Mesodermal cell (in vitro differentiated cells): ENCODE data around the gene ORMDL1. TPM values are rescaled to one million over a fixed set of nuclear protein-coding genes. Genes with fewer than 3 reads are reported as not detected.

ENCODE experiments used
- H3K27ac ChIP-seq: 2 replicates; pipeline ENCODE4 v1.7.0; 2013; ENCODE audit warnings: mild to moderate bottlenecking, low read depth, low read length, moderate library complexity; ENCODE audit not compliant: severe bottlenecking
- H3K36me3 ChIP-seq: 2 replicates; pipeline ENCODE4 v1.7.1; 2013; ENCODE audit warnings: mild to moderate bottlenecking, low read length, moderate library complexity; ENCODE audit not compliant: control insufficient read depth, insufficient read depth
- H3K4me1 ChIP-seq: one replicate; pipeline ENCODE4 v1.7.1; 2013; ENCODE audit warnings: mild to moderate bottlenecking, low read length; ENCODE audit not compliant: insufficient read depth, control insufficient read depth, poor library complexity, severe bottlenecking
- H3K4me3 ChIP-seq: 2 replicates; pipeline ENCODE4 v1.7.0; 2013; ENCODE audit warnings: low read length, control low read depth, mild to moderate bottlenecking; ENCODE audit not compliant: insufficient read depth, poor library complexity, severe bottlenecking; ENCODE audit errors: extremely low read depth
- H3K9me3 ChIP-seq: 2 replicates; pipeline ENCODE4 v1.7.1; 2013; ENCODE audit warnings: mild to moderate bottlenecking, low read length, moderate library complexity; ENCODE audit not compliant: control insufficient read depth
- whole genome bisulfite sequencing, 2 experiments: methylation state at CpG; one replicate each; pipeline ENCODE4 v1.1.5; 2013; ENCODE audit warnings: missing lambda C conversion rate in 2 of 2; ENCODE audit not compliant: insufficient coverage in 2 of 2; 5-methylcytosine and 5-hydroxymethylcytosine counted together
- polyA plus RNA-seq, 2 experiments: library from polyadenylated mRNA; stranded (reverse); fragments of 50-300 nt; gene quantifications; one replicate each; pipeline ENCODE4 v1.2.3, GENCODE V29; 2013

The ORMDL1 gene
- 68.2 TPM for polyA plus RNA-seq (2013, experiment 1 of 2)
- polyA plus RNA-seq (2013, experiment 2 of 2) = 66.0 TPM

- Histone ChIP-seq H3K4me1 (no peaks in the 10 kb centered on the region), H3K36me3 (peaks cover 48% of the 10 kb centered on the region), H3K9me3 (no peaks in the 10 kb centered on the region), H3K4me3 (peak within 1 kb of the TSS; percentile 68), H3K27ac (peak within 1 kb of the TSS; percentile 96)
- 0% methylated on average over 50 to 64 of the region's 96 CpGs for WGBS, 2 experiments
Observed at GRCh38 chr2:189783927-189784867, at the start of gene ORMDL1, which contains the start of gene PMS1. ORMDL1 (minus strand) TSS chr2:189784339; CDS start chr2:189782595, 1,744 bp downstream. PMS1 (plus strand) TSS chr2:189784450; CDS start chr2:189791810, 7,360 bp downstream.

GRCh38 chr2:189830510-189830909, 46.4 kb upstream of the ORMDL1 start:
- no peak overlapping the region for H3K27ac ChIP-seq
- WGBS, 2 experiments = 100% methylated on average over 1 of the region's 1 CpG; no CpG with 5 or more reads in 1 of the 2 experiments

GRCh38 chr2:189829102-189829833, 45.1 kb upstream of the ORMDL1 start:
- H3K9me3 ChIP-seq = no peaks in the 10 kb centered on the region
- H3K27ac ChIP-seq = no peak overlapping the region
- no peaks in the 10 kb centered on the region for H3K36me3 ChIP-seq
- 90 to 100% methylated on average over 2 to 3 of the region's 4 CpGs for WGBS, 2 experiments
- no peak overlapping the region for H3K4me3 ChIP-seq
- H3K4me1 ChIP-seq = peaks cover 4% of the 10 kb centered on the region

More at GRCh38 chr2:189830510-189830909, 46.4 kb upstream of the ORMDL1 start:
- Histone ChIP-seq H3K36me3 (no peaks in the 10 kb centered on the region), H3K9me3 (no peaks in the 10 kb centered on the region), H3K4me1 (peaks cover 4% of the 10 kb centered on the region), H3K4me3 (no peak overlapping the region)

GRCh38 chr2:189826039-189826438, 41.9 kb upstream of the ORMDL1 start:
- Histone ChIP-seq H3K9me3 (no peaks in the 10 kb centered on the region), H3K36me3 (peaks cover 5% of the 10 kb centered on the region), H3K27ac (no peak overlapping the region), H3K4me1 (peaks cover 4% of the 10 kb centered on the region), H3K4me3 (no peak overlapping the region)
- 100% methylated on average over 1 of the region's 5 CpGs; no CpG with 5 or more reads in 1 of the 2 experiments for WGBS, 2 experiments

- Histone ChIP-seq H3K27ac (no peak overlapping the region), H3K4me3 (no peak overlapping the region), H3K9me3 (no peaks in the 10 kb centered on the region), H3K4me1 (peaks cover 4% of the 10 kb centered on the region), H3K36me3 (peaks cover 5% of the 10 kb centered on the region)
- 100% methylated on average over 2 of the region's 3 CpGs; no CpG with 5 or more reads in 1 of the 2 experiments for WGBS, 2 experiments
Observed at GRCh38 chr2:189824694-189825396, 40.7 kb upstream of the ORMDL1 start.

- no peak overlapping the region for H3K27ac ChIP-seq
- H3K36me3 ChIP-seq = peaks cover 14% of the 10 kb centered on the region
- no peaks in the 10 kb centered on the region for H3K9me3 ChIP-seq
- no peak overlapping the region for H3K4me3 ChIP-seq
- WGBS, 2 experiments = 92 to 93% methylated on average over 14 to 25 of the region's 33 CpGs
- H3K4me1 ChIP-seq = peaks cover 4% of the 10 kb centered on the region
Observed at GRCh38 chr2:189821953-189822748, 38.0 kb upstream of the ORMDL1 start.

DNA sequence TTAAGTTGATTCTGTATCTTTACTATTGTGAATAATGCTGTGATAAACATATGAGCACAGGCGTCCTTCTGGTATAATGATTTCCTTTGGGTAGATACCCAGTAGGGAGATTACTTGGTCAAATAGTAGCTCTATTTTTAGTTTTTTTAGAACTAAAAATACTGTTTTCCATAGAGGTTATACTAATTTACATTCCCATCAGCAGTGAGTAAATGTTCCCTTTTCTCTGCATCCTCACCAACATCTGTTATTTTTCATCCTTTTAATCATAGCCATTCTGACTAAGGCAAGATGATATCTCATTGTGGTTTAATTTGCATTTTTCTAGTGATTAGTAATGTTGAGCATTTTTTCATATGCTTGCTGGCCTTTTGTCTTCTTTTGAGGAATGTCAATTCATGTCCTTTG, 35.2 kb upstream of the ORMDL1 start:
- Histone ChIP-seq H3K9me3 (no peaks in the 10 kb centered on the region), H3K4me3 (no peak overlapping the region), H3K36me3 (peaks cover 23% of the 10 kb centered on the region), H3K27ac (no peak overlapping the region), H3K4me1 (no peaks in the 10 kb centered on the region)
- WGBS, 2 experiments = no CpG with 5 or more reads among the region's 1 CpG

DNA sequence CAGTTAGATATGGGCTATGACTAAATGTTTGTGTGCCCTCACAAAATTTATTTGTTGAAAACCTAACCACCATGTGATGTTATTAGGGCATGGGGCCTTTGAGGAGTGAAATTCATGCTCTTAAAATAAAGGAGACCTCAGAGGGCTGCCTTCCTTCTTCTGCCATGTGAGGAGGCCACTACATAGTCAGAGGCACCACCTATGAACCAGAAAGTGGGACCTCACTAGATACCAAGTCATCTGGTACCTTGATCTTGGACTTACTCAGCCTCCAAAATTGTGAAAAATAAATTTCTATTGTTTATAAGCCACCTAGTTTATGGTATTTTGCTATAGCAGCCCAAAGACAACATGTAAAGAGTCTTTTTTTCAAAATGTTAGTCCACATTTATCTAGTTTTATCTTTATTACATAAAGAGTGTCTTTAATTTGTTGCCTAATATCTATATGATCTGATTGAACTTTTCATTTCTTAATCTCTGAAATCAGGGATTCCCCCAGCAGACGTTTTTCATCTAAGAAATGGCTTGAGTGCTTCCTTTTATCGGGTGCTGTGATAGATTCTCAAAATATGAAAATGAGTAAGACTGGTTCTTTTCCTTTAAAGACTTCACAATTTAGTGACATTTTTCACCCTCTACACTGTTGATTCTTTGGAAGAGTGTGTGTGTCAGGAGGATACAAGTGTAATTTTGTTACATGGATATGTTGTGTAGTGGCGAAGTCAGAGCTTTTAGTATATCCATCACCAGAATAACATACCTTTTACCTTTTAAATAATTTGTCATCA, 34.3 kb upstream of the ORMDL1 start:
- no peak overlapping the region for H3K4me3 ChIP-seq
- H3K27ac ChIP-seq = no peak overlapping the region
- peaks cover 30% of the 10 kb centered on the region for H3K36me3 ChIP-seq
- no peaks in the 10 kb centered on the region for H3K9me3 ChIP-seq
- no peaks in the 10 kb centered on the region for H3K4me1 ChIP-seq
- WGBS, 2 experiments = 100% methylated on average over 2 of the region's 3 CpGs; no CpG with 5 or more reads in 1 of the 2 experiments

GRCh38 chr2:189803431-189803830, 19.3 kb upstream of the ORMDL1 start:
- Histone ChIP-seq H3K9me3 (no peaks in the 10 kb centered on the region), H3K27ac (no peak overlapping the region), H3K4me3 (no peak overlapping the region), H3K4me1 (no peaks in the 10 kb centered on the region), H3K36me3 (peaks cover 22% of the 10 kb centered on the region)
- WGBS, 2 experiments = no CpG with 5 or more reads among the region's 3 CpGs
